H1 (cell line): ENCODE measurements around the gene OSBP. TPM values are rescaled to one million over a fixed set of nuclear protein-coding genes. Genes with fewer than 3 reads are reported as not detected.
A peak's percentile ranks its signal among the peaks of the same experiment; 100 is the strongest.

Experiments used
- CHD7 ChIP-seq: fragments of 300-600 bp; sonication (generic); IDR thresholded peaks from 2 replicates; pipeline ENCODE4 v1.7.1; 2012; ENCODE audit warnings: low read length, moderate library complexity, mild to moderate bottlenecking, inconsistent platforms; ENCODE audit not compliant: insufficient replicate concordance
- polyA plus RNA-seq, 7 experiments: library from polyadenylated mRNA; depleted of rRNA in 3 of 7; stranded (reverse) in 5 of 7; unstranded in 2 of 7; fragments of >200 nt in 5 of 7; fragments of 200-250 nt in 2 of 7; gene quantifications; 1 replicate in 5 of 7; 2 replicates in 1 of 7; 4 replicates in 1 of 7; pipeline versions ENCODE4 v1.2.1 to v1.2.3, GENCODE V29; 2011 to 2013; ENCODE audit warnings: missing spikeins in 2 of 7, mixed read lengths in 2 of 7
- total RNA-seq: library from RNA; stranded (reverse); fragmentation: NEBNext Ultra II Directional; extraction: Animal tissue kit (Norgen Biotek cat#: 25700); gene quantifications from 2 replicates; pipeline ENCODE4 v1.2.1, GENCODE V29; 2021

OSBP gene
- total and polyA plus RNA-seq, 2 of the 8 experiments (the other 6 are each of a cell fraction or from before 2014, with no cell fraction given): 13.2 to 43.1 TPM

GRCh38 chr11:59551659-59552521 is 63.7 kb downstream of the OSBP start (continued):
- TF ChIP-seq CHD7: peak; percentile 73
